ENCODE results near the gene DZIP1.
"Not testable (repeated sequence)": the region's sequence is repeated elsewhere in the genome, so short reads cannot be mapped to it uniquely, and the experiment has no call there.

DZIP1 gene

GRCh38 chr13:95644601-95645052, at the start of gene DZIP1:
Gene DZIP1, minus strand, starts transcription at chr13:95644706. Its CDS starts 2,677 bp downstream, at chr13:95642029.
- DNase-seq: peak; percentile 39

GRCh38 chr13:95690986-95691385, 46.5 kb upstream of the DZIP1 start:
- not testable (repeated sequence) for DNase-seq

GRCh38 chr13:95689582-95689926, 45.0 kb upstream of the DZIP1 start:
- DNase-seq: no peak

GRCh38 chr13:95684960-95685359, 40.5 kb upstream of the DZIP1 start:
- not testable (repeated sequence) for DNase-seq

- DNase-seq: no peak
These were observed 39.9 kb upstream of the DZIP1 start for GRCh38 chr13:95684418-95684817.

GRCh38 chr13:95679722-95680121, 35.2 kb upstream of the DZIP1 start:
- DNase-seq: no peak

- DNase-seq: no peak
These were observed 34.5 kb upstream of the DZIP1 start for GRCh38 chr13:95678967-95679366.

GRCh38 chr13:95677564-95678266, 33.2 kb upstream of the DZIP1 start:
- no peak for DNase-seq

GRCh38 chr13:95676762-95677563, 32.5 kb upstream of the DZIP1 start, which contains the start of gene DNAJC3:
Gene DNAJC3, plus strand, starts transcription at chr13:95677139. Its CDS starts 117 bp downstream, at chr13:95677256.
- peak; percentile 77 for DNase-seq

GRCh38 chr13:95676105-95676761, 31.7 kb upstream of the DZIP1 start:
- DNase-seq: no peak

- DNase-seq: no peak
These were observed 27.1 kb upstream of the DZIP1 start for GRCh38 chr13:95671597-95671996.

GRCh38 chr13:95667235-95667634, 22.7 kb upstream of the DZIP1 start:
- DNase-seq: not testable (repeated sequence)

- DNase-seq: no peak
These were observed 16.6 kb upstream of the DZIP1 start for GRCh38 chr13:95660981-95661581.

- no peak for DNase-seq
These were observed 15.0 kb upstream of the DZIP1 start for GRCh38 chr13:95659500-95659899.

- DNase-seq: no peak
These were observed 12.0 kb upstream of the DZIP1 start for GRCh38 chr13:95656386-95657015.

- DNase-seq: no peak
These were observed 8.3 kb upstream of the DZIP1 start for GRCh38 chr13:95652821-95653220.

GRCh38 chr13:95652244-95652764, 7.8 kb upstream of the DZIP1 start:
- DNase-seq: no peak

- DNase-seq: no peak
These were observed 6.2 kb upstream of the DZIP1 start for GRCh38 chr13:95650696-95651095.

- DNase-seq: no peak
These were observed 2.8 kb upstream of the DZIP1 start for GRCh38 chr13:95647321-95647720.

- no peak for DNase-seq
These were observed 439 bp downstream of the DZIP1 start for GRCh38 chr13:95643936-95644598.

- no peak for DNase-seq
These were observed 953 bp downstream of the DZIP1 start for GRCh38 chr13:95643571-95643935.

GRCh38 chr13:95642999-95643398, 1.5 kb downstream of the DZIP1 start:
- DNase-seq: no peak
